ENCODE data around the gene TYMP. TPM values are rescaled to one million over a fixed set of nuclear protein-coding genes. Genes with fewer than 3 reads are reported as not detected.

Gene TYMP
- polyA plus RNA-seq, 1 of the 3 experiments (the other 2 are of a cell fraction) = 1.7 TPM

- Histone ChIP-seq H4K20me1 (ENCODE audit: insufficient read depth) (no peaks in the 10 kb centered on the region), H3K9me3 (no peaks in the 10 kb centered on the region), H3K4me1 (ENCODE audit: control insufficient read depth in 1 of 2, insufficient read depth in 2 of 2, low read depth in 1 of 2, low read length in 1 of 2) (peaks cover 0 to 2% of the 10 kb centered on the region in 2 experiments; a peak in 1 of 4 replicates), H3K9me2 (no peaks in the 10 kb centered on the region), H3K27me3 (ENCODE audit: insufficient read depth) (no peaks in the 10 kb centered on the region), H3K4me3 (ENCODE audit: low read depth in 2 of 2, low read length in 1 of 2) (no peak overlapping the region), H3K4me2 (no peak overlapping the region), H2AFZ (ENCODE audit: low read depth) (no peak overlapping the region), H3K27ac (ENCODE audit: low read depth in 2 of 2, low read length in 1 of 2) (no peak overlapping the region), H3K9ac (no peak overlapping the region), H3F3A (replicated peaks; ENCODE audit: insufficient read depth) (no peaks in the 10 kb centered on the region), H3K79me2 (ENCODE audit: insufficient read depth) (no peaks in the 10 kb centered on the region), H3K36me3 (replicated peaks in 1 of 2; ENCODE audit: control insufficient read depth in 1 of 2, insufficient read depth in 2 of 2, low read length in 1 of 2) (no peaks in the 10 kb centered on the region)
- ChIA-PET CTCF (no interaction called here), POLR2A (no interaction called here)
- WGBS (ENCODE audit: low lambda C conversion rate) = 91% methylated on average over 14 of the region's 23 CpGs
- TF ChIP-seq EZH2phosphoT487 (IDR thresholded peaks at IDR 0.05; ENCODE audit: borderline replicate concordance, low read depth) = no peak
- TF ChIP-seq RXRA (IDR thresholded peaks at IDR 0.05; ENCODE audit: borderline replicate concordance, low read depth) = no peak
- no peak for TF ChIP-seq FOSL2 (IDR thresholded peaks at IDR 0.05; ENCODE audit: borderline replicate concordance, low read depth)
- no peak for TF ChIP-seq NRF1 (IDR thresholded peaks at IDR 0.05; ENCODE audit: low read depth, low read length)
- no peak for TF ChIP-seq RFX5 (IDR thresholded peaks at IDR 0.05; ENCODE audit: low read length)
- no peak for DNase-seq
Observed at GRCh38 chr22:50487290-50488005, 42.4 kb downstream of the TYMP start.

GRCh38 chr22:50486561-50487289, 43.1 kb downstream of the TYMP start, which contains the start of gene MIOX:
TSS of gene MIOX (plus strand) at chr22:50486859. CDS start at chr22:50486898, 39 bp downstream.
- 58% methylated on average over 8 of the region's 23 CpGs for WGBS (ENCODE audit: low lambda C conversion rate)
- TF ChIP-seq CTCF (IDR thresholded peaks at IDR 0.05) (no peak), GABPA (IDR thresholded peaks at IDR 0.05; ENCODE audit: low read depth) (no peak), RCOR1 (IDR thresholded peaks at IDR 0.05; ENCODE audit: low read length) (no peak), RAD21 (IDR thresholded peaks at IDR 0.05; ENCODE audit: low read length) (no peak), FOXJ3 (CRISPR knock-in tag; IDR thresholded peaks at IDR 0.05) (no peak), EP300 (IDR thresholded peaks at IDR 0.05; ENCODE audit: borderline replicate concordance in 1 of 2, low read depth in 1 of 2, low read length in 1 of 2) (no peak), JUND (IDR thresholded peaks at IDR 0.05) (no peak), TEAD4 (IDR thresholded peaks at IDR 0.05; ENCODE audit: borderline replicate concordance, insufficient read depth) (no peak), NFIC (IDR thresholded peaks at IDR 0.05; ENCODE audit: borderline replicate concordance) (no peak), PBX3 (IDR thresholded peaks at IDR 0.05) (no peak), USF2 (IDR thresholded peaks at IDR 0.05; ENCODE audit: borderline replicate concordance, low read depth, low read length) (no peak)
- CTCF ChIA-PET = interaction anchor here (3.2 kb wide), 1 partner anchor 11 kb away, joined by 12 read pairs; no protein-coding TSS in a partner anchor
- Histone ChIP-seq H3K79me2 (ENCODE audit: insufficient read depth) (no peaks in the 10 kb centered on the region), H3K4me3 (ENCODE audit: low read depth in 2 of 2, low read length in 1 of 2) (no peak within 1 kb of the TSS), H2AFZ (ENCODE audit: low read depth) (no peak within 1 kb of the TSS), H3K4me2 (no peak within 1 kb of the TSS), H3K36me3 (replicated peaks in 1 of 2; ENCODE audit: control insufficient read depth in 1 of 2, insufficient read depth in 2 of 2, low read length in 1 of 2) (no peaks in the 10 kb centered on the region), H3K27me3 (ENCODE audit: insufficient read depth) (no peaks in the 10 kb centered on the region), H3K9me3 (no peaks in the 10 kb centered on the region), H3K9ac (no peak within 1 kb of the TSS), H4K20me1 (ENCODE audit: insufficient read depth) (no peaks in the 10 kb centered on the region), H3K9me2 (no peaks in the 10 kb centered on the region), H3K27ac (ENCODE audit: low read depth in 2 of 2, low read length in 1 of 2) (no peak within 1 kb of the TSS), H3K4me1 (ENCODE audit: control insufficient read depth in 1 of 2, insufficient read depth in 2 of 2, low read depth in 1 of 2, low read length in 1 of 2) (peaks cover 0 to 2% of the 10 kb centered on the region in 2 experiments; a peak in 1 of 4 replicates), H3F3A (replicated peaks; ENCODE audit: insufficient read depth) (no peaks in the 10 kb centered on the region)
- no peak for DNase-seq
- POLR2A ChIA-PET = no interaction called here

All from SK-N-SH (cell line).